Neural cell (in vitro differentiated cells): ENCODE data around the gene ARHGEF25.

Experiments used
- CTCF ChIP-seq: fragments of 450-650 bp; IDR thresholded peaks from 2 replicates; pipeline ENCODE4 v1.5.1; 2014; ENCODE audit warnings: antibody characterized with exemption, mild to moderate bottlenecking, moderate library complexity; ENCODE audit not compliant: poor library complexity, severe bottlenecking
- EP300 ChIP-seq: fragments of 450-650 bp; conservative IDR thresholded peaks from 2 replicates; pipeline ENCODE4 v1.6.1; 2014; ENCODE audit warnings: antibody characterized with exemption, mild to moderate bottlenecking, moderate library complexity; ENCODE audit not compliant: poor library complexity, severe bottlenecking
- EZH2 ChIP-seq: fragments of 200-600, 300-800 bp; shearing (Covaris generic), sonication (generic); IDR thresholded peaks from 2 replicates; pipeline ENCODE4 v1.6.1; 2014; ENCODE audit warnings: antibody characterized with exemption, low read length, borderline replicate concordance, mild to moderate bottlenecking; ENCODE audit not compliant: insufficient read depth, poor library complexity, severe bottlenecking
- MXI1 ChIP-seq: fragments of 450-650 bp; conservative IDR thresholded peaks from 2 replicates; pipeline ENCODE4 v1.6.1; 2014; ENCODE audit warnings: antibody characterized with exemption, mild to moderate bottlenecking; ENCODE audit not compliant: poor library complexity, severe bottlenecking
- POLR2AphosphoS5 ChIP-seq: IDR thresholded peaks from 2 replicates; pipeline ENCODE4 v1.6.1; 2012
- RAD21 ChIP-seq: fragments of 450-650 bp; conservative IDR thresholded peaks from 2 replicates; pipeline ENCODE4 v1.6.1; 2014; ENCODE audit warnings: antibody characterized with exemption, mild to moderate bottlenecking, moderate library complexity
- REST ChIP-seq: IDR thresholded peaks from 2 replicates; pipeline ENCODE4 v1.6.1; 2012; ENCODE audit warnings: borderline replicate concordance
- SMC3 ChIP-seq: fragments of 450-650 bp; conservative IDR thresholded peaks from 2 replicates; pipeline ENCODE4 v1.6.1; 2014; ENCODE audit warnings: antibody characterized with exemption, mild to moderate bottlenecking, moderate library complexity; ENCODE audit not compliant: poor library complexity

- TF ChIP-seq CTCF (no peak), POLR2AphosphoS5 (no peak), EZH2 (no peak), REST (no peak), SMC3 (no peak), MXI1 (no peak), RAD21 (no peak), EP300 (no peak)
These were observed 26.9 kb downstream of the ARHGEF25 start for GRCh38 chr12:57638096-57638495.
